ENCODE results near the gene RAP1A.

RAP1A gene

GRCh38 chr1:111735858-111736544, 116.4 kb downstream of the RAP1A start:
- no peak for TF ChIP-seq CTCF (IDR thresholded peaks at IDR 0.05; ENCODE audit: control insufficient read depth, insufficient read depth, low read depth, low read length, missing control alignments)
- no peak for DNase-seq (ENCODE audit: low read depth)
- no peak overlapping the region for H3K4me3 ChIP-seq (ENCODE audit: control insufficient read depth, low read depth, low read length)

GRCh38 chr1:111736548-111737215, 117.1 kb downstream of the RAP1A start:
- H3K4me3 ChIP-seq (ENCODE audit: control insufficient read depth, low read depth, low read length) = no peak overlapping the region
- TF ChIP-seq CTCF (IDR thresholded peaks at IDR 0.05; ENCODE audit: control insufficient read depth, insufficient read depth, low read depth, low read length, missing control alignments) = no peak
- no peak for DNase-seq (ENCODE audit: low read depth)

GRCh38 chr1:111737216-111738132, 117.9 kb downstream of the RAP1A start:
- no peak overlapping the region; the same call in 1 of the 2 replicates for H3K4me3 ChIP-seq (ENCODE audit: control insufficient read depth, low read depth, low read length)
- no peak for DNase-seq (ENCODE audit: low read depth)
- no peak for TF ChIP-seq CTCF (IDR thresholded peaks at IDR 0.05; ENCODE audit: control insufficient read depth, insufficient read depth, low read depth, low read length, missing control alignments)

GRCh38 chr1:111738133-111738435, 118.5 kb downstream of the RAP1A start:
- no peak for DNase-seq (ENCODE audit: low read depth)
- H3K4me3 ChIP-seq (ENCODE audit: control insufficient read depth, low read depth, low read length) = peak overlapping the region; percentile 50
- no peak for TF ChIP-seq CTCF (IDR thresholded peaks at IDR 0.05; ENCODE audit: control insufficient read depth, insufficient read depth, low read depth, low read length, missing control alignments)

- no peak for DNase-seq (ENCODE audit: low read depth)
- TF ChIP-seq CTCF (IDR thresholded peaks at IDR 0.05; ENCODE audit: control insufficient read depth, insufficient read depth, low read depth, low read length, missing control alignments) = no peak
- H3K4me3 ChIP-seq (ENCODE audit: control insufficient read depth, low read depth, low read length) = peak overlapping the region; percentile 50
These were observed 119.0 kb downstream of the RAP1A start for GRCh38 chr1:111738436-111739193.
